Liver (tissue), 9 donors: ENCODE measurements around the gene SNAP23. TPM values are rescaled to one million over a fixed set of nuclear protein-coding genes. Genes with fewer than 3 reads are reported as not detected.

Experiments
- DNase-seq: peaks from one replicate; pipeline ENCODE4 v3.0.0-alpha.2; 2017; ENCODE audit warnings: low spot score
- H3K27ac ChIP-seq, 2 donors: one replicate each; pipeline ENCODE4 v1.7.0; 2013; ENCODE audit warnings: inconsistent platforms in 2 of 2, low read length in 2 of 2, control low read depth in 1 of 2, low read depth in 1 of 2, mild to moderate bottlenecking in 1 of 2
- H3K27me3 ChIP-seq, 4 donors: one replicate each; pipeline versions ENCODE4 v1.6.1 to v1.7.0; 2013; ENCODE audit warnings: low read length in 3 of 4, inconsistent platforms in 1 of 4, mild to moderate bottlenecking in 1 of 4, moderate library complexity in 1 of 4; ENCODE audit not compliant: control insufficient read depth in 4 of 4, insufficient read depth in 4 of 4
- H3K36me3 ChIP-seq, 4 donors: one replicate each; pipeline versions ENCODE4 v1.6.1 to v1.7.0; 2013; ENCODE audit warnings: low read length in 3 of 4, mild to moderate bottlenecking in 3 of 4, low read depth in 1 of 4, moderate library complexity in 1 of 4; ENCODE audit not compliant: control insufficient read depth in 4 of 4, insufficient read depth in 3 of 4
- H3K4me1 ChIP-seq, 4 donors: one replicate each; pipeline versions ENCODE4 v1.6.1 to v1.7.0; 2013; ENCODE audit warnings: low read length in 3 of 4, mild to moderate bottlenecking in 3 of 4, moderate library complexity in 1 of 4; ENCODE audit not compliant: control insufficient read depth in 4 of 4, insufficient read depth in 4 of 4
- H3K4me3 ChIP-seq, 3 donors: one replicate each; pipeline versions ENCODE4 v1.6.1 to v1.7.0; 2013; ENCODE audit warnings: low read length in 3 of 3, control low read depth in 1 of 3, low read depth in 1 of 3, mild to moderate bottlenecking in 1 of 3
- H3K9ac ChIP-seq, 2 donors: one replicate each; pipeline ENCODE4 v1.7.0; 2013; ENCODE audit warnings: low read length in 2 of 2, mild to moderate bottlenecking in 2 of 2, moderate library complexity in 2 of 2, control low read depth in 1 of 2, low read depth in 1 of 2
- H3K9me3 ChIP-seq, 4 donors: one replicate each; pipeline versions ENCODE4 v1.6.1 to v1.7.0; 2013; ENCODE audit warnings: low read length in 3 of 4; ENCODE audit not compliant: control insufficient read depth in 4 of 4
- ATF3 ChIP-seq: IDR thresholded peaks from 2 replicates; pipeline ENCODE4 v1.6.1; 2016; ENCODE audit warnings: antibody characterized with exemption
- CTCF ChIP-seq: fragments of 150-350 bp; IDR thresholded peaks from 2 replicates; pipeline ENCODE4 v1.5.1; 2017; ENCODE audit warnings: improper control_type of control experiment, low read depth, low read length; ENCODE audit not compliant: missing input control
- EGR1 ChIP-seq, 2 donors: IDR thresholded peaks; 2 replicates each; pipeline ENCODE4 v1.6.1; 2016 to 2018; ENCODE audit warnings: antibody characterized with exemption in 2 of 2, low read depth in 2 of 2
- FOXA1 ChIP-seq: IDR thresholded peaks from 2 replicates; pipeline ENCODE4 v1.6.1; 2016; ENCODE audit warnings: antibody characterized with exemption
- FOXA2 ChIP-seq: IDR thresholded peaks from 2 replicates; pipeline ENCODE4 v1.6.1; 2016; ENCODE audit warnings: antibody characterized with exemption
- GABPA ChIP-seq, 2 donors: IDR thresholded peaks in 1 of 2; conservative IDR thresholded peaks in 1 of 2; 2 replicates each; pipeline ENCODE4 v1.6.1; 2016; ENCODE audit warnings: antibody characterized with exemption in 2 of 2, mild to moderate bottlenecking in 1 of 2, moderate library complexity in 1 of 2
- HNF4A ChIP-seq, 2 donors: conservative IDR thresholded peaks; 2 replicates each; pipeline ENCODE4 v1.6.1; 2016; ENCODE audit warnings: antibody characterized with exemption in 2 of 2, mild to moderate bottlenecking in 2 of 2
- HNF4G ChIP-seq: IDR thresholded peaks from 2 replicates; pipeline ENCODE4 v1.6.1; 2016; ENCODE audit warnings: antibody characterized with exemption
- JUND ChIP-seq, 2 donors: IDR thresholded peaks; 2 replicates each; pipeline ENCODE4 v1.6.1; 2016; ENCODE audit warnings: antibody characterized with exemption in 2 of 2
- MAX ChIP-seq: IDR thresholded peaks from 2 replicates; pipeline ENCODE4 v1.6.1; 2016; ENCODE audit warnings: antibody characterized with exemption
- NR2F2 ChIP-seq: IDR thresholded peaks from 2 replicates; pipeline ENCODE4 v1.6.1; 2016; ENCODE audit warnings: antibody characterized with exemption
- RAD21 ChIP-seq, 2 donors: IDR thresholded peaks; 2 replicates each; pipeline ENCODE4 v1.6.1; 2016; ENCODE audit warnings: antibody characterized with exemption in 2 of 2, mild to moderate bottlenecking in 2 of 2
- REST ChIP-seq: IDR thresholded peaks from 2 replicates; pipeline ENCODE4 v1.6.1; 2016; ENCODE audit warnings: antibody characterized with exemption, mild to moderate bottlenecking
- RXRA ChIP-seq, 2 donors: IDR thresholded peaks; 2 replicates each; pipeline ENCODE4 v1.6.1; 2017 to 2018; ENCODE audit warnings: antibody characterized with exemption in 2 of 2, mild to moderate bottlenecking in 1 of 2
- SP1 ChIP-seq: IDR thresholded peaks from 2 replicates; pipeline ENCODE4 v1.6.1; 2018; ENCODE audit warnings: antibody characterized with exemption, mild to moderate bottlenecking
- TAF1 ChIP-seq: conservative IDR thresholded peaks from 2 replicates; pipeline ENCODE4 v1.6.1; 2016; ENCODE audit warnings: antibody characterized with exemption, mild to moderate bottlenecking
- YY1 ChIP-seq: IDR thresholded peaks from 2 replicates; pipeline ENCODE4 v1.6.1; 2016; ENCODE audit warnings: antibody characterized with exemption, mild to moderate bottlenecking
- ZBTB33 ChIP-seq: IDR thresholded peaks from 2 replicates; pipeline ENCODE4 v1.6.1; 2016; ENCODE audit warnings: antibody characterized with exemption
- WGBS: extraction: QIAGEN DNeasy Blood & Tissue Kit; methylation state at CpG from one replicate; pipeline ENCODE4 v1.1.7; 2013; 5-methylcytosine and 5-hydroxymethylcytosine counted together
- polyA plus RNA-seq, 2 donors: library from polyadenylated mRNA; stranded (reverse) in 1 of 2; unstranded in 1 of 2; fragments of 200-250 nt in 1 of 2; fragments of >200 nt in 1 of 2; fragmentation: Nextera tagmentation in 1 of 2; extraction: Ambion mirVana in 1 of 2; gene quantifications; one replicate each; pipeline versions ENCODE4 v1.2.1 to v1.2.3, GENCODE V29; 2013 to 2015
- total RNA-seq, 2 donors: library from RNA; depleted of rRNA; stranded (reverse); fragments of >200 nt; gene quantifications; one replicate each; pipeline ENCODE4 v1.2.3, GENCODE V29; 2014
- donor health status: healthy.
- donor health status: healthy.
- donor health status: healthy.
- donor health status: healthy.
- donor health status: healthy.

The SNAP23 gene
- total and polyA plus RNA-seq, 4 donors = 16.0 to 42.9 (median 25.3) TPM

GRCh38 chr15:42502477-42502876, 7.0 kb downstream of the SNAP23 start:
- no peaks in the 10 kb centered on the region for H3K27me3 ChIP-seq
- no peak overlapping the region for H3K4me3 ChIP-seq
- peaks cover 0 to 8% (median 5%) of the 10 kb centered on the region in 4 donors for H3K4me1 ChIP-seq
- no peaks in the 10 kb centered on the region for H3K9me3 ChIP-seq
- H3K27ac ChIP-seq = no peak overlapping the region
- TF ChIP-seq REST (no peak), MAX (no peak), FOXA2 (no peak), JUND (IDR thresholded peaks at IDR 0.05) (no peak), RXRA (IDR thresholded peaks at IDR 0.05) (no peak), GABPA (IDR thresholded peaks at IDR 0.05 in 1 of 2, conservative IDR thresholded peaks at IDR 0.05 in 1 of 2) (no peak), FOXA1 (no peak), RAD21 (IDR thresholded peaks at IDR 0.05) (no peak), TAF1 (no peak), EGR1 (IDR thresholded peaks at IDR 0.05; ENCODE audit: low read depth in 2 of 2) (no peak), HNF4A (conservative IDR thresholded peaks at IDR 0.05) (no peak), NR2F2 (no peak), HNF4G (no peak), SP1 (no peak), ZBTB33 (no peak), CTCF (no peak), YY1 (no peak), ATF3 (no peak)
- no peak for DNase-seq
- H3K36me3 ChIP-seq = no peaks in the 10 kb centered on the region
- no peak overlapping the region for H3K9ac ChIP-seq
- WGBS = 49% methylated on average over 4 of the region's 4 CpGs

GRCh38 chr15:42503825-42504224, 8.4 kb downstream of the SNAP23 start:
- Histone ChIP-seq H3K4me1 (peaks cover 0 to 5% (median 1%) of the 10 kb centered on the region in 4 donors), H3K4me3 (no peak overlapping the region), H3K27me3 (no peaks in the 10 kb centered on the region), H3K36me3 (no peaks in the 10 kb centered on the region), H3K27ac (no peak overlapping the region), H3K9ac (no peak overlapping the region), H3K9me3 (no peaks in the 10 kb centered on the region)
- DNase-seq = no peak
- 83% methylated on average over 1 of the region's 1 CpG for WGBS
- TF ChIP-seq REST (no peak), ZBTB33 (no peak), RAD21 (IDR thresholded peaks at IDR 0.05) (no peak), RXRA (IDR thresholded peaks at IDR 0.05) (no peak)
